ENCODE data around the gene RNF141. TPM values are rescaled to one million over a fixed set of nuclear protein-coding genes. Genes with fewer than 3 reads are reported as not detected.

Gene RNF141
- total RNA-seq, 1 experiment from 2014 or later = 35.8 TPM

- intact Hi-C loops (cut with micrococcal nuclease; ENCODE audit: unreplicated experiment) (no loop called here), in situ Hi-C loops (cut with HindIII; ENCODE audit: low pct_unique_long_range_greater_than_20kb, low sequenced_read_pairs) (no loop called here)
- peaks cover 6% of the 10 kb centered on the region; the same call in 1 of the 2 replicates for H3K4me1 ChIP-seq (ENCODE audit: control insufficient read depth, insufficient read depth, low read length)
- H3K4me3 ChIP-seq (ENCODE audit: low read depth in 2 of 2, low read length in 2 of 2) = no peak overlapping the region
- H3K27ac ChIP-seq (ENCODE audit: low read length) = no peak overlapping the region
- ChIA-PET POLR2A (no interaction called here), CTCF (no interaction called here)
- no TSS peak for BruUV-seq (replicated peaks)
- no peak for ATAC-seq
- H3K9me3 ChIP-seq (ENCODE audit: control insufficient read depth, insufficient read depth, low read depth, low read length) = no peaks in the 10 kb centered on the region
- TF ChIP-seq TCF7L2 (IDR thresholded peaks at IDR 0.05; ENCODE audit: low read depth, low read length) = no peak
- no peak for TF ChIP-seq SIN3A (IDR thresholded peaks at IDR 0.05; ENCODE audit: borderline replicate concordance, insufficient read depth, low read depth, low read length)
- TF ChIP-seq CTCF (IDR thresholded peaks at IDR 0.05) = no peak
- no peak for TF ChIP-seq POLR2AphosphoS5 (IDR thresholded peaks at IDR 0.05; ENCODE audit: low read depth, low read length)
- H3K27me3 ChIP-seq (ENCODE audit: control insufficient read depth, insufficient read depth, low read length) = no peaks in the 10 kb centered on the region
- DNase-seq (ENCODE audit: low read depth, low spot score) = no peak
- no peaks in the 10 kb centered on the region for H3K36me3 ChIP-seq (ENCODE audit: control insufficient read depth, insufficient read depth, low read length)
These were observed 51.9 kb downstream of the RNF141 start for GRCh38 chr11:10488934-10489691.

DNA sequence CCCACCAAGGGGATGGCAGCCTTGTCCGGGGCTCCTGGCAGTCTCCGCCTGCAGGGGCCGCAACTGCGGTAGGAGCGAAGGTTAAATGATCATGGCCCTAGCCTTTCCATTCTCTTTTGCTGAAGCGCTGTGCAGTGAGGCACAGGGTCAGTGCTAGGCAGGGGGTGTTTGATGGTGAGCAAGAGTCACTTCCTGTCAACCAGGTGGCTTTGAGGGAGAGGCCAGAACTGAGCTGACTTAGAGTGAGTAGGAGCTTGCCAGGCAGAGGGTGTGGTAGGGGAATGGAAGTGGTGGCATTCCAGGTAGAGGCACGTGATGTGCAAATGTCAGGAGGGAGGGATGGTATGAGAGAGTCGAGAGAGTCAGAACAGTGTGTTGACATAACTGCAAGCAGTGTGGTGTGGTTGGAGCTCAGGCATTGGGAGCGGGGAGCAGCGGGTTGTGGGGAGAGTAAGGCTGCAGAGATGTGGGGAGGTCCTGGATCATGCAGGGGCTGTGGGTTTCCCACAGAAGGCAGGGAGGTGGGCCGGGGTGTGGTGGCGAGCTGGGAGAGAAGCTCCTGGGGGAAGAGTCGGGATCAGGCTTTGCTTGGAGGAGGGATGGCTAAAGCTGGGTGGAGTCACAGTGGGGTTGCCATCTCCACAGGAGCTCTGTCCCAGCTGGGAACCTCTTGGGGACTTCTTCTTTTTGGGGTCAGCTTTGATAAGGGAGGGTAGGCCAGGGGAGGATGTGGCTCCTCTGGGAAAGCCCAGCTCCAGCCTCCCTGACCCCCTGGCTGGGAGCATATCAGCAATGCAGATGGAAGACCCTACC lies 52.7 kb downstream of the RNF141 start:
- Histone ChIP-seq H3K4me1 (ENCODE audit: control insufficient read depth, insufficient read depth, low read length) (peaks cover 6% of the 10 kb centered on the region; the same call in 1 of the 2 replicates), H3K27me3 (ENCODE audit: control insufficient read depth, insufficient read depth, low read length) (no peaks in the 10 kb centered on the region), H3K4me3 (ENCODE audit: low read depth in 2 of 2, low read length in 2 of 2) (no peak overlapping the region), H3K36me3 (ENCODE audit: control insufficient read depth, insufficient read depth, low read length) (no peaks in the 10 kb centered on the region), H3K27ac (ENCODE audit: low read length) (no peak overlapping the region), H3K9me3 (ENCODE audit: control insufficient read depth, insufficient read depth, low read depth, low read length) (no peaks in the 10 kb centered on the region)
- TF ChIP-seq TCF7L2 (IDR thresholded peaks at IDR 0.05; ENCODE audit: low read depth, low read length) (no peak), POLR2AphosphoS5 (IDR thresholded peaks at IDR 0.05; ENCODE audit: low read depth, low read length) (no peak)
- intact Hi-C loops (cut with micrococcal nuclease; ENCODE audit: unreplicated experiment) (no loop called here), in situ Hi-C loops (cut with HindIII; ENCODE audit: low pct_unique_long_range_greater_than_20kb, low sequenced_read_pairs) (no loop called here)
- ATAC-seq (no peak), DNase-seq (ENCODE audit: low read depth, low spot score) (peak; percentile 33)
- BruUV-seq (replicated peaks) = no TSS peak
- CTCF ChIA-PET = no interaction called here
- POLR2A ChIA-PET = no interaction called here

- DNase-seq (ENCODE audit: low read depth, low spot score) (no peak), ATAC-seq (no peak)
- H3K4me1 ChIP-seq (ENCODE audit: control insufficient read depth, insufficient read depth, low read length) = peaks cover 6% of the 10 kb centered on the region; the same call in 1 of the 2 replicates
- no peaks in the 10 kb centered on the region for H3K36me3 ChIP-seq (ENCODE audit: control insufficient read depth, insufficient read depth, low read length)
- no peaks in the 10 kb centered on the region for H3K27me3 ChIP-seq (ENCODE audit: control insufficient read depth, insufficient read depth, low read length)
- in situ Hi-C loops (cut with HindIII; ENCODE audit: low pct_unique_long_range_greater_than_20kb, low sequenced_read_pairs) = no loop called here
- H3K9me3 ChIP-seq (ENCODE audit: control insufficient read depth, insufficient read depth, low read depth, low read length) = no peaks in the 10 kb centered on the region
- POLR2A ChIA-PET = no interaction called here
- TF ChIP-seq TCF7L2 (IDR thresholded peaks at IDR 0.05; ENCODE audit: low read depth, low read length) (no peak), SIN3A (IDR thresholded peaks at IDR 0.05; ENCODE audit: borderline replicate concordance, insufficient read depth, low read depth, low read length) (no peak), POLR2AphosphoS5 (IDR thresholded peaks at IDR 0.05; ENCODE audit: low read depth, low read length) (no peak), CTCF (IDR thresholded peaks at IDR 0.05) (no peak)
- TF ChIP-seq, protein P1, sequence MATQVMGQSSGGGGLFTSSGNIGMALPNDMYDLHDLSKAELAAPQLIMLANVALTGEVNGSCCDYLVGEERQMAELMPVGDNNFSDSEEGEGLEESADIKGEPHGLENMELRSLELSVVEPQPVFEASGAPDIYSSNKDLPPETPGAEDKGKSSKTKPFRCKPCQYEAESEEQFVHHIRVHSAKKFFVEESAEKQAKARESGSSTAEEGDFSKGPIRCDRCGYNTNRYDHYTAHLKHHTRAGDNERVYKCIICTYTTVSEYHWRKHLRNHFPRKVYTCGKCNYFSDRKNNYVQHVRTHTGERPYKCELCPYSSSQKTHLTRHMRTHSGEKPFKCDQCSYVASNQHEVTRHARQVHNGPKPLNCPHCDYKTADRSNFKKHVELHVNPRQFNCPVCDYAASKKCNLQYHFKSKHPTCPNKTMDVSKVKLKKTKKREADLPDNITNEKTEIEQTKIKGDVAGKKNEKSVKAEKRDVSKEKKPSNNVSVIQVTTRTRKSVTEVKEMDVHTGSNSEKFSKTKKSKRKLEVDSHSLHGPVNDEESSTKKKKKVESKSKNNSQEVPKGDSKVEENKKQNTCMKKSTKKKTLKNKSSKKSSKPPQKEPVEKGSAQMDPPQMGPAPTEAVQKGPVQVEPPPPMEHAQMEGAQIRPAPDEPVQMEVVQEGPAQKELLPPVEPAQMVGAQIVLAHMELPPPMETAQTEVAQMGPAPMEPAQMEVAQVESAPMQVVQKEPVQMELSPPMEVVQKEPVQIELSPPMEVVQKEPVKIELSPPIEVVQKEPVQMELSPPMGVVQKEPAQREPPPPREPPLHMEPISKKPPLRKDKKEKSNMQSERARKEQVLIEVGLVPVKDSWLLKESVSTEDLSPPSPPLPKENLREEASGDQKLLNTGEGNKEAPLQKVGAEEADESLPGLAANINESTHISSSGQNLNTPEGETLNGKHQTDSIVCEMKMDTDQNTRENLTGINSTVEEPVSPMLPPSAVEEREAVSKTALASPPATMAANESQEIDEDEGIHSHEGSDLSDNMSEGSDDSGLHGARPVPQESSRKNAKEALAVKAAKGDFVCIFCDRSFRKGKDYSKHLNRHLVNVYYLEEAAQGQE (IDR thresholded peaks at IDR 0.05; ENCODE audit: insufficient read depth in 1 of 2, low read depth in 2 of 2, low read length in 1 of 2) = no peak
- no TSS peak for BruUV-seq (replicated peaks)
- CTCF ChIA-PET = no interaction called here
- no peak overlapping the region for H3K4me3 ChIP-seq (ENCODE audit: low read depth in 2 of 2, low read length in 2 of 2)
- no peak overlapping the region for H3K27ac ChIP-seq (ENCODE audit: low read length)
- intact Hi-C loops (cut with micrococcal nuclease; ENCODE audit: unreplicated experiment) = no loop called here
These were observed 53.9 kb downstream of the RNF141 start for GRCh38 chr11:10487002-10487647.
